A549 (cell line): ENCODE data around the gene AGBL4. TPM values are rescaled to one million over a fixed set of nuclear protein-coding genes. Genes with fewer than 3 reads are reported as not detected.

Experiments
- ATAC-seq, 2 experiments: fragments of 200-7000 bp in 1 of 2; fragments of >200 bp in 1 of 2; cut with Nextera tagmentation in 1 of 2; cut with Tn5 transposase in 1 of 2; 3 replicates each; pipeline versions ENCODE4 v1.8.0 to v1.9.1; 2018 to 2020; ENCODE audit warnings: mild to moderate bottlenecking in 1 of 2, moderate library complexity in 1 of 2
- CTCF ChIA-PET: fragments of 300-600 bp; sonication (Branson Sonifier 250); formaldehyde crosslinking; extraction: SDS; loops from one replicate; lab custom pipeline; 2021; ENCODE audit warnings: antibody characterized with exemption, inconsistent platforms; lab: Yijun Ruan, JAX
- POLR2A ChIA-PET: fragments of 350-600 bp; formaldehyde crosslinking; extraction: SDS; loops from one replicate; lab custom pipeline; 2021; ENCODE audit warnings: antibody characterized with exemption, inconsistent platforms; lab: Yijun Ruan, JAX
- DNase-seq, 2 experiments: peaks; one replicate each; pipeline versions ENCODE4 v3.0.0 to v3.0.0-alpha.2; 2011 to 2016; ENCODE audit warnings: low read depth in 1 of 2, low spot score in 1 of 2
- FAIRE-seq: peaks from 2 replicates; lab custom pipeline; 2011; peaks lifted over from hg19 to GRCh38; lab: Jason Lieb, UNC
- H3K27ac ChIP-seq, 2 experiments: fragments of >200 bp; sonication (Bioruptor Twin); formaldehyde crosslinking; 3 replicates each; pipeline ENCODE4 v1.5.1; 2016 to 2017
- H3K4me1 ChIP-seq: fragments of >200 bp; sonication (Bioruptor Twin); formaldehyde crosslinking; 3 replicates; pipeline ENCODE4 v1.6.1; 2016
- H3K4me2 ChIP-seq: fragments of >200 bp; sonication (Bioruptor Twin); formaldehyde crosslinking; 3 replicates; pipeline ENCODE4 v1.6.1; 2016
- H3K4me3 ChIP-seq: fragments of >200 bp; sonication (Bioruptor Twin); formaldehyde crosslinking; 3 replicates; pipeline ENCODE4 v1.5.1; 2016
- H3K9me3 ChIP-seq: fragments of >200 bp; sonication (Bioruptor Twin); formaldehyde crosslinking; 3 replicates; pipeline ENCODE4 v1.6.1; 2016
- CBX2 ChIP-seq: fragments of 200-600 bp; sonication (generic); IDR thresholded peaks from 2 replicates; pipeline ENCODE4 v1.6.1; 2016; ENCODE audit warnings: low read depth, mild to moderate bottlenecking, borderline replicate concordance
- CEBPB ChIP-seq, 2 experiments: fragments of >200 bp in 1 of 2; sonication (Bioruptor Twin) in 1 of 2; formaldehyde crosslinking in 1 of 2; IDR thresholded peaks; 2 replicates each; pipeline ENCODE4 v1.6.1; 2012 to 2016
- CHD2 ChIP-seq: fragments of 150-350 bp; IDR thresholded peaks from 2 replicates; pipeline ENCODE4 v1.6.1; 2014; ENCODE audit warnings: low read length; ENCODE audit not compliant: partially characterized antibody
- EHF ChIP-seq: fragments of 250-450 bp; sonication (Bioruptor Pico); IDR thresholded peaks from 2 replicates; pipeline ENCODE4 v1.5.0; 2020; ENCODE audit warnings: mild to moderate bottlenecking
- FOSB ChIP-seq: fragments of 250-450 bp; sonication (Bioruptor Pico); IDR thresholded peaks from 2 replicates; pipeline ENCODE4 v1.5.0; 2020; ENCODE audit warnings: mild to moderate bottlenecking, moderate library complexity
- FOSL2 ChIP-seq, 2 experiments: fragments of 450-650 bp in 1 of 2; fragments of >200 bp in 1 of 2; sonication (Bioruptor Twin) in 1 of 2; formaldehyde crosslinking; IDR thresholded peaks; 2 replicates each; pipeline versions ENCODE4 v1.5.0 to v1.6.1; 2016 to 2020; ENCODE audit warnings: mild to moderate bottlenecking in 1 of 2, moderate library complexity in 1 of 2
- JUN ChIP-seq, 2 experiments: fragments of >200 bp; sonication (Bioruptor Twin); formaldehyde crosslinking; IDR thresholded peaks; 2 replicates in 1 of 2; 3 replicates in 1 of 2; pipeline ENCODE4 v1.6.1; 2016 to 2017
- MAFK ChIP-seq: fragments of 450-650 bp; IDR thresholded peaks from 2 replicates; pipeline ENCODE4 v1.6.1; 2014; ENCODE audit not compliant: partially characterized antibody
- NFE2L2 ChIP-seq: fragments of 150-350 bp; conservative IDR thresholded peaks from 2 replicates; pipeline ENCODE4 v1.6.1; 2014; ENCODE audit warnings: low read length
- NR3C1 ChIP-seq: fragments of >200 bp; sonication (Bioruptor Twin); formaldehyde crosslinking; IDR thresholded peaks from 3 replicates; pipeline ENCODE4 v1.6.1; 2017
- RAD21 ChIP-seq, 2 experiments: fragments of >200 bp in 1 of 2; sonication (Bioruptor Twin) in 1 of 2; formaldehyde crosslinking in 1 of 2; IDR thresholded peaks in 1 of 2; conservative IDR thresholded peaks in 1 of 2; 2 replicates in 1 of 2; 3 replicates in 1 of 2; pipeline ENCODE4 v1.6.1; 2012 to 2018; ENCODE audit warnings: inconsistent platforms in 1 of 2
- RFX5 ChIP-seq: fragments of 450-650 bp; IDR thresholded peaks from 2 replicates; pipeline ENCODE4 v1.7.1; 2014; ENCODE audit warnings: antibody characterized with exemption, mild to moderate bottlenecking, moderate library complexity
- SMC3 ChIP-seq: fragments of >200 bp; sonication (Bioruptor Twin); formaldehyde crosslinking; IDR thresholded peaks from 3 replicates; pipeline ENCODE4 v1.6.1; 2018; ENCODE audit warnings: inconsistent platforms
- TFCP2L1 ChIP-seq: fragments of 250-450 bp; sonication (Bioruptor Pico); IDR thresholded peaks from 2 replicates; pipeline ENCODE4 v1.5.0; 2021; ENCODE audit warnings: mild to moderate bottlenecking
- TP53 ChIP-seq: fragments of 250-450 bp; sonication (Bioruptor Pico); IDR thresholded peaks from 2 replicates; pipeline ENCODE4 v1.5.0; 2021; ENCODE audit warnings: mild to moderate bottlenecking, moderate library complexity
- ZC3H11A ChIP-seq: fragments of 450-650 bp; IDR thresholded peaks from 2 replicates; pipeline ENCODE4 v1.6.1; 2014; ENCODE audit warnings: antibody characterized with exemption, mild to moderate bottlenecking
- ZFP36 ChIP-seq: fragments of 450-650 bp; IDR thresholded peaks from 2 replicates; pipeline ENCODE4 v1.6.1; 2014; ENCODE audit warnings: borderline replicate concordance; ENCODE audit not compliant: partially characterized antibody
- WGBS: methylation state at CpG from one replicate; pipeline ENCODE4 v1.1.6; 2017; ENCODE audit errors: missing lambda C conversion rate; 5-methylcytosine and 5-hydroxymethylcytosine counted together
- polyA plus RNA-seq, 4 experiments: library from polyadenylated mRNA; depleted of rRNA in 3 of 4; stranded (reverse); fragments of >200 nt; fragmentation: RNase III in 1 of 4; extraction: RNeasy Plus Mini Kit Qiagen cat#74134 plus additional on column Dnase treatment in 1 of 4; gene quantifications; 2 replicates in 3 of 4; 3 replicates in 1 of 4; pipeline ENCODE4 v1.2.3, GENCODE V29; 2011 to 2017
- TF ChIP-seq, protein P1 (sequence below): fragments of >200 bp; sonication (Bioruptor Twin); formaldehyde crosslinking; IDR thresholded peaks from 3 replicates; pipeline ENCODE4 v1.6.1; 2016
- TF ChIP-seq, protein P2 (sequence below): IDR thresholded peaks from 2 replicates; pipeline ENCODE4 v1.6.1; 2012
- TF ChIP-seq, protein P3 (sequence below): fragments of 250-450 bp; sonication (Bioruptor Pico); IDR thresholded peaks from 2 replicates; pipeline ENCODE4 v1.5.0; 2020; ENCODE audit warnings: low read depth, mild to moderate bottlenecking, moderate library complexity

AGBL4 gene
- polyA plus RNA-seq, 2 of the 4 experiments (the other 2 are of a cell fraction): not detected

DNA sequence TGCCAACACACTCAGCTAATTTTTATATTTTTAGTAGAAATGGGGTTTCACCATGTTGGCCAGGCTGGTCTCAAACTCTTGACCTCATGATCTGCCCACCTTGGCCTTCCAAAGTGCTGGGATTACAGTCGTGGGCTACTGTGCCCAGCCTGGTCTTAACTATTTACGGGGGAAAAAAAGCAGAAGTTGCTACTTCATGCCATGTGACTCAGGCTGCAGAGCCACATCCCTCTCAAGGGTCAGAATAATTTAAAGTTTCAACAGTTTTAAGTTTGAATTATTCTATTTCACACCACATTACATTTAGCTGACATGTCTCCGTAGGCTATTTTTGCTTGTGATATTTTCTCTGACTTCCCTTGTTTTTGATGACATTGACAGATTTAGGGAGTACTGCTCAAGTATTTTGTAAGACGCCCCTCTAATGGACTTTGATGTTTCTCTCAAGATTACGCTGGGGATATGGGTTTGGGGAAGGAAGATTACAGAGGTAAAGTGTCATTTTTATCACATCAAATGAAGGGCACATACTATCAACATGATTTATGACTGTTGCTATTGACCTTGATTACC is 14.6 kb upstream of the AGBL4 start:
- TF ChIP-seq MAFK (peak; percentile 65), NFE2L2 (no peak)
- TF ChIP-seq, protein P1, sequence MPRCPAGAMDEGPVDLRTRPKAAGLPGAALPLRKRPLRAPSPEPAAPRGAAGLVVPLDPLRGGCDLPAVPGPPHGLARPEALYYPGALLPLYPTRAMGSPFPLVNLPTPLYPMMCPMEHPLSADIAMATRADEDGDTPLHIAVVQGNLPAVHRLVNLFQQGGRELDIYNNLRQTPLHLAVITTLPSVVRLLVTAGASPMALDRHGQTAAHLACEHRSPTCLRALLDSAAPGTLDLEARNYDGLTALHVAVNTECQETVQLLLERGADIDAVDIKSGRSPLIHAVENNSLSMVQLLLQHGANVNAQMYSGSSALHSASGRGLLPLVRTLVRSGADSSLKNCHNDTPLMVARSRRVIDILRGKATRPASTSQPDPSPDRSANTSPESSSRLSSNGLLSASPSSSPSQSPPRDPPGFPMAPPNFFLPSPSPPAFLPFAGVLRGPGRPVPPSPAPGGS: no peak
- no peak overlapping the region for H3K4me2 ChIP-seq
- no peak for ATAC-seq
- POLR2A ChIA-PET: no interaction called here
- H3K4me1 ChIP-seq: no peaks in the 10 kb centered on the region
- H3K27ac ChIP-seq: no peak overlapping the region
- DNase-seq: no peak
- CTCF ChIA-PET: interaction anchor here (0.9 to 1.4 kb wide), 2 partner anchors 10 to 14 kb away, joined by 3 read pairs; no protein-coding TSS in a partner anchor
- H3K9me3 ChIP-seq: no peaks in the 10 kb centered on the region
- WGBS: under 1% methylated on average over 5 of the region's 5 CpGs
- no peak for FAIRE-seq
- no peak overlapping the region for H3K4me3 ChIP-seq

GRCh38 chr1:50027794-50028193 is 4.0 kb upstream of the AGBL4 start:
- no peak for FAIRE-seq
- H3K27ac ChIP-seq: no peak overlapping the region
- WGBS: 0% methylated on average over 1 of the region's 1 CpG
- TF ChIP-seq CEBPB (IDR thresholded peaks at IDR 0.05) (no peak), ZC3H11A (no peak), JUN (IDR thresholded peaks at IDR 0.05) (no peak), FOSB (CRISPR knock-in tag) (no peak), FOSL2 (IDR thresholded peaks at IDR 0.05) (no peak), FOSL2 (CRISPR knock-in tag; IDR thresholded peaks at IDR 0.05) (no peak), ZFP36 (no peak), MAFK (no peak), RAD21 (conservative IDR thresholded peaks at IDR 0.05 in 1 of 2, IDR thresholded peaks at IDR 0.05 in 1 of 2) (no peak), RFX5 (no peak)
- TF ChIP-seq, all 56 proteins: peak for 0
- CTCF ChIA-PET: no interaction called here
- DNase-seq: no peak
- Histone ChIP-seq H3K9me3 (no peaks in the 10 kb centered on the region), H3K4me2 (no peak overlapping the region), H3K4me1 (no peaks in the 10 kb centered on the region), H3K4me3 (no peak overlapping the region)
- ATAC-seq: no peak
- POLR2A ChIA-PET: no interaction called here

- POLR2A ChIA-PET: no interaction called here
- TF ChIP-seq, protein P2, sequence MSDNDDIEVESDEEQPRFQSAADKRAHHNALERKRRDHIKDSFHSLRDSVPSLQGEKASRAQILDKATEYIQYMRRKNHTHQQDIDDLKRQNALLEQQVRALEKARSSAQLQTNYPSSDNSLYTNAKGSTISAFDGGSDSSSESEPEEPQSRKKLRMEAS: no peak
- TF ChIP-seq CHD2 (no peak), TFCP2L1 (CRISPR knock-in tag) (no peak), SMC3 (no peak), FOSL2 (IDR thresholded peaks at IDR 0.05) (no peak), FOSL2 (CRISPR knock-in tag; IDR thresholded peaks at IDR 0.05) (no peak), NR3C1 (no peak), ZFP36 (no peak), TP53 (CRISPR knock-in tag) (no peak)
- TF ChIP-seq, protein P3, sequence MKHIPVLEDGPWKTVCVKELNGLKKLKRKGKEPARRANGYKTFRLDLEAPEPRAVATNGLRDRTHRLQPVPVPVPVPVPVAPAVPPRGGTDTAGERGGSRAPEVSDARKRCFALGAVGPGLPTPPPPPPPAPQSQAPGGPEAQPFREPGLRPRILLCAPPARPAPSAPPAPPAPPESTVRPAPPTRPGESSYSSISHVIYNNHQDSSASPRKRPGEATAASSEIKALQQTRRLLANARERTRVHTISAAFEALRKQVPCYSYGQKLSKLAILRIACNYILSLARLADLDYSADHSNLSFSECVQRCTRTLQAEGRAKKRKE (CRISPR knock-in tag): no peak
- ATAC-seq (no peak), FAIRE-seq (no peak), DNase-seq (no peak)
- WGBS: no CpG with 5 or more reads among the region's 1 CpG
- CTCF ChIA-PET: no interaction called here
- no peak overlapping the region for H3K4me3 ChIP-seq
- H3K9me3 ChIP-seq: no peaks in the 10 kb centered on the region
- no peak overlapping the region for H3K4me2 ChIP-seq
- no peaks in the 10 kb centered on the region for H3K4me1 ChIP-seq
- no peak overlapping the region for H3K27ac ChIP-seq
Measured at GRCh38 chr1:49995734-49996133, 28.0 kb downstream of the AGBL4 start.

- H3K9me3 ChIP-seq: no peaks in the 10 kb centered on the region
- no peaks in the 10 kb centered on the region for H3K4me1 ChIP-seq
- CTCF ChIA-PET: no interaction called here
- 30% methylated on average over 2 of the region's 2 CpGs for WGBS
- TF ChIP-seq CBX2: no peak
- no peak for TF ChIP-seq EHF (CRISPR knock-in tag)
- TF ChIP-seq TP53 (CRISPR knock-in tag): no peak
- no peak overlapping the region for H3K27ac ChIP-seq
- H3K4me2 ChIP-seq: no peak overlapping the region
- DNase-seq: no peak
- ATAC-seq: no peak
- POLR2A ChIA-PET: no interaction called here
- H3K4me3 ChIP-seq: no peak overlapping the region
- no peak for FAIRE-seq
Measured at GRCh38 chr1:49971088-49971487, 52.7 kb downstream of the AGBL4 start.
